SH-SY5Y (cell line): Measurements from ENCODE around the gene BRI3.

Source experiments
- GATA2 ChIP-seq: IDR thresholded peaks from 2 replicates; pipeline ENCODE4 v1.6.1; 2011; ENCODE audit warnings: mild to moderate bottlenecking, low read depth, low read length
- GATA3 ChIP-seq: IDR thresholded peaks from 2 replicates; pipeline ENCODE4 v1.6.1; 2011; ENCODE audit warnings: low read depth, mild to moderate bottlenecking, low read length, moderate library complexity

The BRI3 gene

GRCh38 chr7:98288064-98288823 lies 6.8 kb downstream of the BRI3 start:
- TF ChIP-seq GATA2 (no peak), GATA3 (no peak)

GRCh38 chr7:98289333-98289875 lies 7.9 kb downstream of the BRI3 start:
- no peak for TF ChIP-seq GATA2
- TF ChIP-seq GATA3 = no peak

- TF ChIP-seq GATA2 = no peak
- no peak for TF ChIP-seq GATA3
Measured at GRCh38 chr7:98291717-98292116, 10.2 kb downstream of the BRI3 start.

- TF ChIP-seq GATA3 = no peak
- TF ChIP-seq GATA2 = no peak
Measured at GRCh38 chr7:98293265-98293664, 11.8 kb downstream of the BRI3 start.

GRCh38 chr7:98293746-98294145 lies 12.3 kb downstream of the BRI3 start:
- TF ChIP-seq GATA2 (no peak), GATA3 (no peak)

GRCh38 chr7:98294326-98294725 lies 12.8 kb downstream of the BRI3 start:
- TF ChIP-seq GATA2 (no peak), GATA3 (no peak)

- TF ChIP-seq GATA3 (no peak), GATA2 (no peak)
Measured at GRCh38 chr7:98294798-98295382, 13.4 kb downstream of the BRI3 start.

GRCh38 chr7:98295467-98296192 lies 14.1 kb downstream of the BRI3 start:
- TF ChIP-seq GATA3 (no peak), GATA2 (no peak)

GRCh38 chr7:98296833-98297232 lies 15.3 kb downstream of the BRI3 start:
- TF ChIP-seq GATA3 (no peak), GATA2 (no peak)

GRCh38 chr7:98297626-98298286 lies 16.3 kb downstream of the BRI3 start:
- TF ChIP-seq GATA3 (no peak), GATA2 (no peak)

- TF ChIP-seq GATA3 (no peak), GATA2 (no peak)
Measured at GRCh38 chr7:98300595-98301372, 19.3 kb downstream of the BRI3 start.

GRCh38 chr7:98301693-98302470 lies 20.4 kb downstream of the BRI3 start:
- TF ChIP-seq GATA2 = no peak
- TF ChIP-seq GATA3 = no peak
